ENCODE data around the gene RMP24.

The RMP24 gene

DNA sequence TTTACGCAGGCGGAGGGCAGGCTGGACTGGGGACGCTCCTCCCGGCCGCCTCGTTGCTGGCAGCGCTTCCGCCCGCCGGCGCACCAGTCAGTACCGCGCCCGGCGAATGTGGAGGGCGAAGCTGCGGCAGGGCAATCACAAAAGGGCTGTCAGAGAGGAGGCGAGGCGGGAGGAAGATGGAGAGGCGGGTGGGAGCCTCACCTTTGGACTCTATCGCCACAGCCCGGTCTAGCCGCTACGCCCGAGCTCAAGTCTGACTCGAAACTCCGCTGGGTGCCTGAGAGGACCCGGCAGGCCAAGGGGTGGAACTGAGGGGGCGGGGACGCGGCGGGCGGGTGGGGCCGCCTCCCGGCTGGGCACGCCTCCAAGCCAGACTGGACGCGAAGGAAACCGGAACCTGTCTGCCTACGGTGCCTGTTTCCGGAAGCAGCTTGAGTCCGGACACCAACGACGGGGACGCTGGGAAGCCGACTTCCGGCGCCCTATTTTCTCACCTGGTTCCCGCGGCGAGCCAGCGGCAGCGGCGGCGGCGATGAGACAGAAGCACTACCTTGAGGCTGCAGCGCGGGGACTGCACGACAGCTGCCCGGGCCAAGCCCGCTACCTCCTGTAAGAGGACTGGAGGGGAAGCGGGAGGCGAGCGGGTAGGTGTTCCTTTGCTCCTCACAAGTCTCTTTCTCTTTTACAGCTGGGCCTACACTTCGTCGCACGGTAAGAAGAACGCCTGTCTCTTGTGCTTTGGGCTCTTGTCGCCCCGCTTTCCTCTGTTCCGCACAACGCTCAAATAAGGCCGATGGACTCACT is at the start of gene RMP24:
TSS of gene RMP24 (plus strand) at position 483 of the 804 bp plus-strand sequence.
- Histone ChIP-seq H3K4me3 (peak within 1 kb of the TSS; percentile 75), H3K36me3 (peaks cover 8% of the 10 kb centered on the region; the same call in 1 of the 2 replicates), H3K27ac (peak within 1 kb of the TSS; percentile 44), H3K27me3 (no peaks in the 10 kb centered on the region), H3K9me3 (replicated peaks) (no peaks in the 10 kb centered on the region), H3K4me1 (no peaks in the 10 kb centered on the region)
- DNase-seq: peak; percentile 84 to 90

DNA sequence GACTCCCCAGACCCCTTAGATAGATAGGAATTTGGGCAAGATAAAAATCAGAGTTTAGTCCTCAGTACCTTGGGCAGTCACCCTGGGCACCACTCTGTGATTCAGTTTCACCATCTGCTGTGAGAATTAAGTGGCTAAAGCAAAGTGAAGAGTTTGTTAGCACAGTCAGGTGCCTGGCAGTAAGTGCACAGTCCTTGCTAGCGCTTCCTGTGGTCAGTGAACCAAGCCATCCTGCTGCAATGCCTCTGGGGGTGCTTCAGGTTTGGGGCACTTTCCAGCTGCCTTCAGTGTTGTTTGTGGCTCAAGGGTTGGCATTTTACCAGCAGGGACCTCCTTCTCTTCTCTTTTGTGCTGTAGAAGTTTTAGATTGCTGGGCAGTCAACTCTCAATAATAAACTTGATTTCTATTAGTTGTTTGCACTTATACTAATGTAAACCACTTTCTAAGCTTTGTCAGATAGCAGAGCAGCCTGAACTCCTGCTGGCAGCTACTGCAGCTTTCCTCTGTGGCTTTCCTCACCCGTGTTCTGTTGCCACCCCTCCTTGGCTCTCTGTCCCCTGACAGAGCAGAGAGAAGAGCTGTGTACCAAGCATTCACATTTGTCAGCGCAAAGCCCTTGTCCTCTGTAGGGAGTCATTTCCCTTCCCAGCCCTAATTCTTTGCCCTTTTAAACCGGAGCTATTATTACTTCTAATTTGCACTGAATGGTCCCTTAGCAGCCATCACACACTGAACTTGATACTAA is 48.4 kb upstream of the RMP24 start:
- no peak overlapping the region for H3K27ac ChIP-seq
- H3K4me3 ChIP-seq: no peak overlapping the region
- no peaks in the 10 kb centered on the region for H3K9me3 ChIP-seq (replicated peaks)
- H3K36me3 ChIP-seq: no peaks in the 10 kb centered on the region
- H3K27me3 ChIP-seq: no peaks in the 10 kb centered on the region
- no peaks in the 10 kb centered on the region for H3K4me1 ChIP-seq
- DNase-seq: no peak

DNA sequence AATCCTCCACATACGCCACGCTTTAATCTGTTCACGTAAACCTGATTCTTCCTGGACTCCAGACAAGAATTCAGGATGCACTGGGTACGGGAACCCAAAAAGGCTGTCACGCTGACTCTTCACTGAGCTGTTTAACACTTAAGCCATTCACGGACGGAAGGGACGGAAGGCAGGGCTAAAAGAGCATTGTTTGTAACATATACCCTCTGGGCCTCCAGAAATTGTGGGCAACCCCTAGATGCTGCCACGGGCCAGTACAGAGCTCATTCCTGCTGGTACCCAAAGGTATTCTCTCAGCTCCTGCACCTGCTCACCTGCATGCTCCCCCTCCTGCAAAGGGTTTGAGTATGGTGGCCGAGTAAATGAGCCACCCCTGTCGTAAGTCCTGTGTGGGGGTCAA is 45.6 kb upstream of the RMP24 start:
- H3K27ac ChIP-seq: no peak overlapping the region
- H3K36me3 ChIP-seq: no peaks in the 10 kb centered on the region
- no peak for DNase-seq
- no peaks in the 10 kb centered on the region for H3K27me3 ChIP-seq
- no peak overlapping the region for H3K4me3 ChIP-seq
- H3K9me3 ChIP-seq (replicated peaks): no peaks in the 10 kb centered on the region
- no peaks in the 10 kb centered on the region for H3K4me1 ChIP-seq

DNA sequence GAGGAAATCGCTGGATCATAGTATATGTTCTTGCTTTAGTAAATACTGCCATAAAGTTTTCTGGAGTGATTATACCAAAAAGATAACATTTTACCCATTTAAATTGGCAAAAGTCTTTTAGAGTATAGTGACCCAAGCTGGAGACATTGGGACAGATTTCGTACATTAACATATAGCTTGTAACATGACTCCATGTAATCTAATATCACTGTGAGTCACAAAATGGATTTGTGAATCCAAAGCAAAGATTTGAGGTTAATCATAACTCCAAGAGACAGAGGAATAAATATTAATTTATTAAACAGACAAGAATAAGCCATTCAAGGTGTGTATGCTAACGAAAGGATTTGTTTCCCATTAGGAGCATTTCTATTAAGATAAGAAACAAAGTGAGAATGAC is 45.0 kb upstream of the RMP24 start:
- Histone ChIP-seq H3K36me3 (no peaks in the 10 kb centered on the region), H3K4me1 (no peaks in the 10 kb centered on the region), H3K27ac (no peak overlapping the region), H3K9me3 (replicated peaks) (no peaks in the 10 kb centered on the region), H3K4me3 (no peak overlapping the region), H3K27me3 (no peaks in the 10 kb centered on the region)
- DNase-seq: no peak

DNA sequence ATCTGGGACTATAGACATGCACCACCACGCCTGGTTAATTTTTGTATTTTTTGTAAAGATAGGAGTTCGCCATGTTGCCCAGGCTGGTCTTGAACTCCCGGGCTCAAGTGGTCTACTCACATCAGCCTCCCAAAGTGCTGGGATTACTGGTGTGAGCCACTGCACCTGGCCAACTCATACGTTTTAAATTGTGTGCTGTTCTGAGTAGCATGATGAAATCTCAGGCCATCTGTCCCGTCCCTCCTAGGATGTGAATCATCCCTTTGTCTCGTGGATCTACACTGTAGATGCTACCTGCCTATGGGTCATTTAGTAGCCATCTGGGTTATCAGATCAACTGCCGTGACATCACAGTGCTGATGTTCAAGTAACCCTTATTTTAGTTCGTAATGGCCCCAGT is 38.5 kb upstream of the RMP24 start:
- Histone ChIP-seq H3K27me3 (no peaks in the 10 kb centered on the region), H3K9me3 (replicated peaks) (no peaks in the 10 kb centered on the region), H3K27ac (no peak overlapping the region), H3K36me3 (no peaks in the 10 kb centered on the region), H3K4me3 (no peak overlapping the region), H3K4me1 (no peaks in the 10 kb centered on the region)
- DNase-seq: peak in 1 of 2 experiments; percentile 20

DNA sequence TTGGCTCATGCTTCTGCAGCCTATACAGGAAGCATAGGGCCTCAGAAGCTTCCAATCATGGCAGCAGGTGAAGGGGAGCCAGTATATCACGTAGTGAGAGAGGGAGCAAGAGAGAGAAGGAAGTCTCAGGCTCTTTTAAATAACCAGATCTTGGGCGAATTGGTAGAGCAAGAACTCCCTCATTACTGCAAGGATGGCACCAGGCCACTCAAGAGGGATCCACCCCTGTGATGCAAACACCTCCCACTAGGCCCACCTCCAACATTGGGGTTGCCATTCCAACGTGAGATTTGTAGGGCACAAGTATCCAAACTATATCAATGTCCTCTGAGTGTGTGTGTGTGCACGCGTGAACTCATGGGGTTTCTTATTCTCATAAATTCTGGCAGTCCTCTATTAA is 37.6 kb upstream of the RMP24 start:
- Histone ChIP-seq H3K4me3 (no peak overlapping the region), H3K9me3 (replicated peaks) (no peaks in the 10 kb centered on the region), H3K36me3 (no peaks in the 10 kb centered on the region), H3K4me1 (no peaks in the 10 kb centered on the region), H3K27me3 (no peaks in the 10 kb centered on the region), H3K27ac (no peak overlapping the region)
- no peak for DNase-seq

DNA sequence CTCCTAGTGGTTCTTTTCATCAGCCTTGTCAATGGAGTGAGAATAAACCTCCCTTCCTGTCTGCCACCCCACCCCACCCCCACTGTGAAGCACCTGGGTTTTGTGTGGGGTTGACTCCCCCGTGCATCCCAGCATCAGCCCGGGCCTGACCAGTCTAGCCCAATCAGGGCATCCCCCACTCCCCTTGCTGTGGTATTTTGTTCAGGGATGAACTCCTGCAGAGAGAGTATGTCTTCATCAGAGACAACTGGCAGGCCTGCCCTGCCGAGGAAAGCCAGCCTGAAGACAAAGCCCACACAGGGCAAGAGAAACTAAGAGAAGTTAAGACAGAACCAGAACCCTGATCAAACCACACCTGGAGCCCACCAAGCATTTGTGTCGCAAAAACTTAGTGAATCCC is 36.7 kb upstream of the RMP24 start:
- no peak overlapping the region for H3K4me3 ChIP-seq

DNA sequence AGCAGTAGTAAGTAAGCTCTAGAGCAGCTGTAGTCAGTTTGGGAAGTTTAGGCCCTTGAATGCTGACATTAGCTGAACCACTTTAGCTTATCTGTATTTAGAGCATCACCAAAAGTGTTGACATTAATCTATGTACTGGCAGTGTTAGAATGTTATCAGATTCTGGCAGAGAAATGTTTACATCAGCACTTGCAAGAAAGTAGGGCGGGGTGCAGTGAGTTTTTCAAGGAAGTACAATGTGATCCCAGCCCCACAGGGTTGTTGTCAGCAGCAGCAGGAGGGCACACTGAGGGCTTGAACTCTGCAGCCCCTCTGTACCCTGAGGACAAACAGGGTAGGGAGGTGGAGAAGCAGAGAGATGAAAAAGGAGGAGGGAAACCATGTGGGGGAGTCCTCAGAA is 35.5 kb upstream of the RMP24 start:
- no peak for DNase-seq
- H3K4me3 ChIP-seq: no peak overlapping the region
- H3K27me3 ChIP-seq: no peaks in the 10 kb centered on the region
- H3K27ac ChIP-seq: no peak overlapping the region
- H3K36me3 ChIP-seq: no peaks in the 10 kb centered on the region
- no peaks in the 10 kb centered on the region for H3K9me3 ChIP-seq (replicated peaks)
- H3K4me1 ChIP-seq: no peaks in the 10 kb centered on the region

More for the DNA sequence above, 36.7 kb upstream of the RMP24 start:
- no peaks in the 10 kb centered on the region for H3K27me3 ChIP-seq
- no peaks in the 10 kb centered on the region for H3K4me1 ChIP-seq
- no peaks in the 10 kb centered on the region for H3K36me3 ChIP-seq
- DNase-seq: no peak
- H3K9me3 ChIP-seq (replicated peaks): no peaks in the 10 kb centered on the region
- H3K27ac ChIP-seq: no peak overlapping the region

DNA sequence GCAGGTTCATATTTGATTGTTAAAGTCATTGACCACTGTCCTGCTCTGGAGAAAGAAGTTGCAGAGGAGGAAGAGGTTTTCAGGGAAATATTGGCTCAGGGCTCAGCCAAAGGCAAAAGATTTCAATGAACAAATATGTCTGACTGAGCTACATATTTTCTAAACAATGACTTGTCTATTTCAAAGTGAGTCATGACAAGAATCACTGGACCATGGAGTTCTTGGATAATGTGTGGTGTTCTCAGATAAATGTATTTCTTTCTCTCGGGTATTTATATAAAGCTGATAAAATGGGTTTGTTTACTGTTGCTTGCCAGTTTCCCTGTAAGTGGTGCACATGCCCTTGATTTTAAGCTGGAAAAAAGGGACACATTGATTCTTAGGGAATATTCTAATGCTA is 34.3 kb upstream of the RMP24 start:
- DNase-seq: no peak
- Histone ChIP-seq H3K36me3 (no peaks in the 10 kb centered on the region), H3K27me3 (no peaks in the 10 kb centered on the region)

DNA sequence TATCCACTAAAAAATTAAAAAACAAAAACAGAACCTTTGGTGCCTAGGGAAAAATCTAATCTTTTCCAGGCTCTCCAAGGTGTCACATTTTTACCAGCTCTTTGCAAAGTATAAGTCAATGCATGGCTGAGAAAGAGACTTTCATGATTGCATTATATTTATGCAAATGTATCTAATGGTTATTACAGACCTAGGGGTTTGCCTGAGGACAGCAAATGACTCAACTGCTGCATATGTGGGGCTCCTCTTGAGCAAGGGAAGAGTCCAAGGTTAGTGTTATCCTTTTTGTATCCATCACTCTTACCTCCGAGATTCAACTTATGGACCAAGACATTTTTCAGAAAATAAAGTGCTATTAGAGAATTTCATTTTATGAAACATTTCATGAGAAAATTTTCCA is 33.9 kb upstream of the RMP24 start:
- H3K4me3 ChIP-seq: no peak overlapping the region
- no peaks in the 10 kb centered on the region for H3K4me1 ChIP-seq
- no peak overlapping the region for H3K27ac ChIP-seq
- no peaks in the 10 kb centered on the region for H3K36me3 ChIP-seq
- H3K9me3 ChIP-seq (replicated peaks): no peaks in the 10 kb centered on the region
- no peaks in the 10 kb centered on the region for H3K27me3 ChIP-seq
- no peak for DNase-seq

More for the DNA sequence above, 34.3 kb upstream of the RMP24 start:
- Histone ChIP-seq H3K4me1 (no peaks in the 10 kb centered on the region), H3K27ac (no peak overlapping the region), H3K9me3 (replicated peaks) (no peaks in the 10 kb centered on the region), H3K4me3 (no peak overlapping the region)

DNA sequence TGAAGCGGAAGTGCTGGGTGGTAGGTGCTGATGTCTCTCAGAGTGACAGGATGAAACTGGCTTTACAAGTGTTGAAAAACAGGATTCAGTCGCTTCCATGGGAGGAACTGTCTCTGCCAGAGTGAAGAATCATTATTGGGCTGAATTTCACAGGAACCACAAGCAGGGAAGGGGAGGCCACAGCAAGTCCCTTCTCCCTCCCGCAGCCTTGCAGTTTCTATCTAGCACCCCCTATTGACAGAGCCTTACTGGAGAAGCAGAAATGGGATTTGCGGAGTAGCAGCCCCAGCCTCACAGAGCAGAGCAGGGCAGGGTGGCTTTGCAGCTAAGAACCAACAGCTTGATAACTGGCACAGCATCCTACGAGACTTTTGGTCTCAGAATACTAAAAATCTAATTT is 33.3 kb upstream of the RMP24 start:
- no peaks in the 10 kb centered on the region for H3K4me1 ChIP-seq
- no peak overlapping the region for H3K27ac ChIP-seq
- no peaks in the 10 kb centered on the region for H3K36me3 ChIP-seq
- DNase-seq: no peak
- no peak overlapping the region for H3K4me3 ChIP-seq
- no peaks in the 10 kb centered on the region for H3K9me3 ChIP-seq (replicated peaks)
- H3K27me3 ChIP-seq: no peaks in the 10 kb centered on the region

DNA sequence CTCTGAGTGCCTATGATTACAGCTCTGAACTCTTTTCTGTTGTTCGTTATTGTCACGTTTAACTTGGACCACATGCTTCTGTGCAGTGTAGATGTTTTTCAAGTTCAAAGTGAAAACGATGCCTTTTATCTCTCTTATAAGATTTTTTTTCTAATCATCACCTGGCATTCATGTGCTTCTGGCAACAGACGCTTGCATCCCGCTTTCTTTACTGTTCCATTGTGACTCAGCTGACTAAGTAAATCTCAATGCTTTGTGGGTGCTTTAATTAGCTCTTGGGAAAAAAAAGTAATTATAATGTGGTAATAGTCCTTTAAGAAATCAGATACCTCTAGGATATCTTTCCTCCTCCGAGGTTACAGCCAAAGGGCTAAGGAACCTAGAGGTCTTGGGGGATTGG is 31.2 kb upstream of the RMP24 start:
- no peak overlapping the region for H3K4me3 ChIP-seq
- H3K36me3 ChIP-seq: no peaks in the 10 kb centered on the region
- H3K9me3 ChIP-seq (replicated peaks): no peaks in the 10 kb centered on the region
- no peak for DNase-seq
- H3K4me1 ChIP-seq: no peaks in the 10 kb centered on the region
- no peaks in the 10 kb centered on the region for H3K27me3 ChIP-seq
- no peak overlapping the region for H3K27ac ChIP-seq

DNA sequence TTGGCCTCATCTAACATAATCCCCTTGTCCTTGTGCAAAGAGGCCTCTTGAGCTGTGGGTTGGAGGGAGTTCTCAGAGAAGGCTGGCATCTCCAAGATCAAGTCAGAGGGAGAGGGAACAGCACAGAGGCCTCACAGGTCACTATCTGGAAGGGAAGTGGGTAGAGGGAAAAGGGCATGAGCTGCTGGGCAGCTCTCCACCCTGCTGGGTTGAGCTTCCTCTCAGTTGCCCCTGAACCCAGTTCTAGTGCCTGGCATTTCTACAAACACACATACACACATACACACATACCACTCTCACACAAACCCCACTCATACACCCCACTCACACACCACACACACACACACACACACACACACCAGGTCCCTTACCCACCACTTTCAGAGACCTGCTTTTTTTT is 30.3 kb upstream of the RMP24 start:
- no peak overlapping the region for H3K27ac ChIP-seq
- H3K4me1 ChIP-seq: no peaks in the 10 kb centered on the region
- no peak overlapping the region for H3K4me3 ChIP-seq
- no peak for DNase-seq
- H3K27me3 ChIP-seq: no peaks in the 10 kb centered on the region
- no peaks in the 10 kb centered on the region for H3K36me3 ChIP-seq
- no peaks in the 10 kb centered on the region for H3K9me3 ChIP-seq (replicated peaks)

DNA sequence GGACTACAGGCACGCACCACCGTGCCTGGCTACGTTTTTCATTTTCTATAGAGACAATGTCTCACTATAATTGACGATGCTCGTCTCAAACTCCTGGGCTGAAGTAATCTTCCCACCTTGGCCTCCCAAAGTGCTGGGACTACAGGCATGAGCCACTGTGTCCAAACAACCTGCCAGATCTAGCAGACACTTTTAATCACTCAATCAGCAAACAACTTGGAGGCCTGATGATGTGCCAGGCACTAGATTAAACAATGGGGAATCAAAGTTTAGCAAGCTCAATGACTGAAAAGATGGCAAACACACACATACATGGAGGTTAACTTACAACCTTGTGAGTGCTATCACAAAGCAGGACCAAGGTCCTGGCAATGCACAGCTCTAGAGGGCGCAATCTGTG is 29.8 kb upstream of the RMP24 start:
- Histone ChIP-seq H3K36me3 (no peaks in the 10 kb centered on the region), H3K27ac (no peak overlapping the region), H3K4me3 (no peak overlapping the region), H3K4me1 (no peaks in the 10 kb centered on the region), H3K9me3 (replicated peaks) (no peaks in the 10 kb centered on the region), H3K27me3 (no peaks in the 10 kb centered on the region)
- no peak for DNase-seq

DNA sequence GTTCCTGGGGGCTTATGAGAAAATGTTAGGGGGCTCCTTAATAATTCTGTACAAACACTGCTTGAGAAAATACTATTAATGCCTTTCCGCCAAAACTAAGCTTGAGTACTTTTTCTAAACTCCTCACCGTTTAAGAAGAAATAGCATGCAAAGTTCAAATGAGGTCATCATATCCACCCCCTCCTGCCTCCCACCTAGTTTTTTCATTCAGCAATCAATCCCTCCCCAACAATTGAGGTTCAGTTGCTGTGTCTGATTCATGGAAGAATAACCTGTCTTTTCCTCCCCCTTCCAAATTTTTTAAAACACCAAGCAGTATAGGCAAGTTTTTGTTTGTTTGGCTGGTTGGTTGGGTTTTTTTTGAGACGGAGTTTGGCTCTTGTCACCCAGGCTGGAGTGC is 24.4 kb upstream of the RMP24 start:
- no peak for DNase-seq
- no peak overlapping the region for H3K27ac ChIP-seq
- no peaks in the 10 kb centered on the region for H3K9me3 ChIP-seq (replicated peaks)
- H3K4me3 ChIP-seq: no peak overlapping the region
- no peaks in the 10 kb centered on the region for H3K36me3 ChIP-seq
- H3K27me3 ChIP-seq: no peaks in the 10 kb centered on the region
- H3K4me1 ChIP-seq: no peaks in the 10 kb centered on the region

DNA sequence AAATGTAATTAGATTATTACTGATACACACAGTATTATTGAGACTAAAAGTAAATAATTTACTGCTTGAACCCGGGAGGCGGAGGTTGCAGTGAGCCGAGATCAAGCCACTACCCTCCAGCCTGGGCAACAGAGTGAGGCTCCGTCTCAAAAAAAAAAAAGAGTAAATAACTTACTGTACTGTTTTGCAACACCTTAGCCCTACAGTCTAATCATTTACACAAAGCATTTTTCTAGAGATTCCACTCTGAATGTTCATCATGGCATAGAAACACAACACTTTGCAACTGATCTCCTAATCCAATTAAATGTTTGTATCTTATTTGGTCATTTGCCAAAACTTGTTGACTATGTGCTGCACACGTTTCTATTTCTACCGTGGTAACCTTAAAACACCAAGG is 23.4 kb upstream of the RMP24 start:
- no peak overlapping the region for H3K4me3 ChIP-seq

More for the DNA sequence above, 23.4 kb upstream of the RMP24 start:
- Histone ChIP-seq H3K36me3 (no peaks in the 10 kb centered on the region), H3K27me3 (no peaks in the 10 kb centered on the region), H3K9me3 (replicated peaks) (no peaks in the 10 kb centered on the region), H3K27ac (no peak overlapping the region), H3K4me1 (no peaks in the 10 kb centered on the region)
- DNase-seq: no peak
